HUES64 (cell line): Measurements from ENCODE around the gene GEMIN5.

Source experiments
- H3K27ac ChIP-seq: 2 replicates; pipeline ENCODE4 v1.7.0; 2013; ENCODE audit warnings: low read depth, low read length, inconsistent platforms
- H3K27me3 ChIP-seq: 2 replicates; pipeline ENCODE4 v1.6.1; 2013; ENCODE audit warnings: mild to moderate bottlenecking, low read length; ENCODE audit not compliant: insufficient read depth
- H3K36me3 ChIP-seq: 2 replicates; pipeline ENCODE4 v1.6.1; 2013; ENCODE audit warnings: mild to moderate bottlenecking, low read length; ENCODE audit not compliant: insufficient read depth
- H3K4me1 ChIP-seq: 2 replicates; pipeline ENCODE4 v1.6.1; 2013; ENCODE audit warnings: mild to moderate bottlenecking, low read length, moderate library complexity; ENCODE audit not compliant: insufficient read depth
- H3K4me3 ChIP-seq: 2 replicates; pipeline ENCODE4 v1.5.1; 2013; ENCODE audit warnings: mild to moderate bottlenecking, low read length, moderate library complexity
- H3K9ac ChIP-seq: 2 replicates; pipeline ENCODE4 v1.6.1; 2013; ENCODE audit warnings: mild to moderate bottlenecking, low read depth, low read length
- H3K9me3 ChIP-seq: 2 replicates; pipeline ENCODE4 v1.6.1; 2013; ENCODE audit warnings: low read depth, low read length; ENCODE audit not compliant: insufficient read depth
- WGBS: fragments of 150-250, 120-280 bp; methylation state at CpG from one replicate; pipeline ENCODE4 v1.1.7; 2013; ENCODE audit warnings: missing lambda C conversion rate; 5-methylcytosine and 5-hydroxymethylcytosine counted together

Gene GEMIN5

GRCh38 chr5:154901276-154901675 is 36.7 kb downstream of the GEMIN5 start:
- Histone ChIP-seq H3K9ac (no peak overlapping the region), H3K27ac (no peak overlapping the region), H3K9me3 (no peaks in the 10 kb centered on the region), H3K4me1 (no peaks in the 10 kb centered on the region), H3K27me3 (no peaks in the 10 kb centered on the region), H3K4me3 (no peak overlapping the region), H3K36me3 (peaks cover 99% of the 10 kb centered on the region)
- 100% methylated on average over 2 of the region's 2 CpGs for WGBS

GRCh38 chr5:154900066-154900465 is 37.9 kb downstream of the GEMIN5 start:
- H3K36me3 ChIP-seq, result peaks cover 100% of the 10 kb centered on the region
- no peak overlapping the region for H3K9ac ChIP-seq
- no peaks in the 10 kb centered on the region for H3K9me3 ChIP-seq
- H3K4me3 ChIP-seq, result no peak overlapping the region
- H3K27ac ChIP-seq, result no peak overlapping the region
- H3K27me3 ChIP-seq, result no peaks in the 10 kb centered on the region
- WGBS, result no CpG with 5 or more reads among the region's 1 CpG
- no peaks in the 10 kb centered on the region for H3K4me1 ChIP-seq

DNA sequence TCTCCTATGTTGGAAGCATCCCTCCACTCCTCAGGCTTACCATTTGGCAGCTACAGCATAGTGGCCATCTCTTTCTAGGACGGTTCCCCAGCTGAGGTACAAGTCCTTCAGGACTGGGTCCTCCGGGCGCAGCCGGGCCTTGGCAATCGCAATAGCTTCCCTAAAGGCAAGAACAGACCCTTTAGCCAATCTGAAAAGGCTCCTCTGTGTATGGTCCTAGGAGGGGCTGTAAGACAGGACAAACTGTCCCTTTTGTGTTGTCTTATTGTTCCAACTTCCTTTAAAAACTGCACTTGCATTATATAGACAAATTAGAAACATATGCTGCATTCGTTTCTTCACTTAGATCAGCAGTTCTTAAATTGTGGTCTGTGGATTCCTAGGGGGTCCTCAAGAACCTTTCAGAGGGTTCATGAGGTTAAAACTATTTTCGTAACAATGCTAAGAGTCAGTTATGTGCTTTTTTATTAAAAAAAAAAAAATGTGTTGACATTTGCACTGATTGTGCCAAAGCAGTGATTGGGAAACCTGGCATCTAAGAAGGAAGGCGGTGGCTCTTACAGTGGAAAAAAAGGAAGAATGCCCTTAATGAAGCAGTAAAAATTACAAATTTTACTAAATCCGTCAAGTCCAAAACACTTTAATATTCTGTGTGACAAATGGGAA is 38.7 kb downstream of the GEMIN5 start:
- Histone ChIP-seq H3K27me3 (no peaks in the 10 kb centered on the region), H3K27ac (no peak overlapping the region), H3K9ac (no peak overlapping the region), H3K9me3 (no peaks in the 10 kb centered on the region), H3K4me3 (no peak overlapping the region), H3K36me3 (peaks cover 96% of the 10 kb centered on the region), H3K4me1 (no peaks in the 10 kb centered on the region)
- 97% methylated on average over 9 of the region's 9 CpGs for WGBS

DNA sequence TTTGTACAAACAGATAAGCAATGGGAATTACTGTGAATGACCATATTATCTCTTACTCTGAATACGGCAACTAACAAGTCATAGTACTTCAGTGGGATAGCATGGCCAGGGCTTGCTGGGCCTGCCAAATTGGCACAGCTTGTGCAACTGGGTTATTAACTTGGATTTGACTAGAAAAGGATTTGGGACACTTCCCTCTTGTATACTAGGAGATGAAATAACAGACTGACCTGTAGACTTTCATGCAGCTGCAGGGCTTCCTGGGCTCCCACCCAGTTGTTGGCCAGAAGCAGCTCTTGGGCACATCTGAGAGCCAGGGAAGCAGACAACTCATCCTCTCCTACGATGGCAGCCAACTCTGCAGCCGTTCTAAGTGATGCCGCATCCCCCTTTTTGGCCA is 39.8 kb downstream of the GEMIN5 start:
- H3K36me3 ChIP-seq, result peaks cover 96% of the 10 kb centered on the region
- no peaks in the 10 kb centered on the region for H3K4me1 ChIP-seq
- WGBS, result 96% methylated on average over 4 of the region's 4 CpGs

DNA sequence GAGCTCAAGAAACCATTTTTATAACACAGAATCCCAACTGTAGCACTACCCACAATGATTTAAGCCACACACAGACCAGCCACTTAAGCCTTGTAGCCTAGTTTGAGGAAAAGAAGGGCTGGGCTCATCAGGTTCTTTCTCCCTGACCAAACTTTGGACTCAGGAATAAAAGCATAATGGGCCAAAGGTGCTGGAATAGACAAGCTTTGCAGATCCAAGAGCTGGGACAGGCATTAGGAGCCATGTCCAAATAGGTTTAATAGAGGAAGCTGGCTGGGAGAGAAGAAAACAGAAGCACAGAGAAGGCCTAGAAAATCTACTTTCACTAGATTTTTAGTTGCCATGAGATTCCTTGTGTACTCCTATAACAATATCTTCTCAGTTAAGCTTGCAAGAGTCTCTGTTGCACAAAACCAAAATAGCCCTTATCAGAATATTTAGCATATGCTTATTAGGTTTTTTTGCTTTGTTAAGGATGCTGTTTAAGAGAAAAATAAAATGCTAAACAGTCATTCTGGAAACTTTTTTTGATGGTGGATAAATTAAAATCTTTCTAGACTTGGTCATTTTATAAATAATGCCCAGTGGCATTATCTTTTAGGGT is 41.3 kb downstream of the GEMIN5 start:
- H3K9ac ChIP-seq, result no peak overlapping the region
- H3K36me3 ChIP-seq, result peaks cover 90% of the 10 kb centered on the region
- H3K27me3 ChIP-seq, result no peaks in the 10 kb centered on the region
- H3K27ac ChIP-seq, result no peak overlapping the region
- no peaks in the 10 kb centered on the region for H3K4me1 ChIP-seq
- H3K4me3 ChIP-seq, result no peak overlapping the region
- no peaks in the 10 kb centered on the region for H3K9me3 ChIP-seq

More for the DNA sequence above, 39.8 kb downstream of the GEMIN5 start:
- Histone ChIP-seq H3K27ac (no peak overlapping the region), H3K27me3 (no peaks in the 10 kb centered on the region), H3K9ac (no peak overlapping the region), H3K4me3 (no peak overlapping the region), H3K9me3 (no peaks in the 10 kb centered on the region)

DNA sequence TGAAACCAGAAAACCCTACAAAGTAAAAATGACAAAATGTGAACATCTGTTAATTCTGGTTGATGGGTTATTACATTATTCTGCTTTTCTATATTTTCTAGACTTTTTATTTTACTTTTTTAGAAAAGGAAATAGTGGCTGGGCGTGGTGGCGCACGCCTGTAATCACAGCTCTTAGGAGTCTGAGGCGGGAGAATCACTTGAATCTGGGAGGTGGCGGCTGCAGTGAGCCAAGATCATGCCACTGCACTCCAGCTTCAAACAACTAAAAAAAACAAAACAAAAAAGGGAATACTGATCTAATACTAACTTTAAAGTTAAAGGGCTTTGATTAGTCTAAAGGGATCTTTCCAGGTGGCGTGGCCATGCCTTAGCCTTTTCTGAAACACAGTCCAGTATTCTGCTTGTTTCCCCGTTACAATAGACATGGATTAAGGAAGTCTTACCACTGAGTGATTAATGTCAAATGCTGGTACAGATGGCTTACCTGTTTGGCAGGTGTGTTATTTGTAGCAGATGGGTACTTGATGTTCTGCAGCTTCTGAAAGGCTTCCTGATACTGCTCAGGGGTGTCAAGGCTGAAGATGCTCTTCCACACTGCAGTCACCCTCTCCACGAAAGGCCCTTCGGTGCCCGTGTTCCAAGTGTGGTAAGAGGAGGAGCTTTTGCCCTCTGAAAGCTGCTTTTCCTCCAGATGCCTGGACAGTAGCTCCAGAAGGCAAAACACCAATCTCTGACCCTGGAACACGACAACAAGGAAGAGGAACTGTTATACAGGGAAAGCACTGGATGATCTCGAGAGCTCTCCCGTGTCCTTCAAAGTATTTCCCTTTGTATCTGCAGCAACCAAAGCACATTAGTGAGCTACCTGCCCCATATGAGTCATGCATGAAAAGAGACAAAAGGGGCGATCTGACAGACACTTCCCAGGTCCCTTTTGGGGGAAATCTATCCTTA is 42.1 kb downstream of the GEMIN5 start:
- no peaks in the 10 kb centered on the region for H3K9me3 ChIP-seq
- no peak overlapping the region for H3K27ac ChIP-seq
- no peaks in the 10 kb centered on the region for H3K4me1 ChIP-seq
- peaks cover 90% of the 10 kb centered on the region for H3K36me3 ChIP-seq
- no peak overlapping the region for H3K4me3 ChIP-seq
- no peaks in the 10 kb centered on the region for H3K27me3 ChIP-seq
- 92% methylated on average over 14 of the region's 14 CpGs for WGBS
- no peak overlapping the region for H3K9ac ChIP-seq

GRCh38 chr5:154893381-154893780 is 44.6 kb downstream of the GEMIN5 start:
- 79% methylated on average over 5 of the region's 5 CpGs for WGBS
- Histone ChIP-seq H3K4me1 (no peaks in the 10 kb centered on the region), H3K36me3 (peaks cover 90% of the 10 kb centered on the region), H3K9ac (no peak overlapping the region), H3K9me3 (no peaks in the 10 kb centered on the region), H3K27ac (no peak overlapping the region), H3K27me3 (no peaks in the 10 kb centered on the region), H3K4me3 (no peak overlapping the region)

DNA sequence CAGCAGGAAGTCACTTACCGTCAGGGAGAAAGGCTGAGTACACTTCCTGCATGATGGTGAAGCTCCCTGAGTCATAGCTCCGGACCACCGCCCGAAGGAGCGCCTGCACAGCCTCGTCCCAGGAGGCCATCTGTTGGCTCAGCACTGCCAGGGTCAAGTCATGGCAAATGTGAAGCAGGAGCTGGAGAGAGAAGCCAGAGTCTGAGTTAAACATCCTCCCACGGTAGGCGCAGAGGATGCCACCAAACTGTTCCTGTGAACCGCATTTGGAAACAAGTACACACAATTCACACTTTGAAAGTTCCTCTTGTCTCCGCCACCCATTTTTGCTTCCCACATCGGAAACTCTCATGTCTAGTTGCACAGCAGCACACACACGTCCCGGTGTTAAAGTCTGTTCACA is 45.6 kb downstream of the GEMIN5 start:
- 90% methylated on average over 13 of the region's 13 CpGs for WGBS
- H3K27me3 ChIP-seq, result no peaks in the 10 kb centered on the region
- H3K36me3 ChIP-seq, result peaks cover 90% of the 10 kb centered on the region
- H3K9ac ChIP-seq, result no peak overlapping the region
- H3K4me1 ChIP-seq, result no peaks in the 10 kb centered on the region
- H3K9me3 ChIP-seq, result peaks cover 10% of the 10 kb centered on the region; the same call in 1 of the 2 replicates
- no peak overlapping the region for H3K4me3 ChIP-seq
- no peak overlapping the region for H3K27ac ChIP-seq

DNA sequence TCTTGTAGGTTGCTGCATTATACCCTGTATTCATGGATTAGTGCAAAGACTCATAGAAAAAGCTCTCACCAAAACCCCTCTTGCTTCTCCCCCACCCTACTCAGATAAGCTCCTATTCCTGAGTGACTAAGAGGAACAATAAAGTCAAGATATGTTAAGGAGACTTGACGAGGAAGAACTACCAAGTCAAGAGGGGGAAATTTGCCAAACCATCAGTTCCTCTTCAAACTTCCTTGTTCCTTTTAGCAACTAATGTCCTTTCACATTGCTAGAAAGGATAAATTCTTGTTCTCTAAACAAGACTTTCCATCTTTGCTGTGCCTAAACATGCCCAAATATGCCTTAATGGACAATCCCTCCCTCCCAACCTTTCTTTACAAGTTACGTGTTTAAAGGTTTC is 52.6 kb downstream of the GEMIN5 start:
- H3K27me3 ChIP-seq, result no peaks in the 10 kb centered on the region
- no peak overlapping the region for H3K27ac ChIP-seq
- no peak overlapping the region for H3K9ac ChIP-seq
- no peaks in the 10 kb centered on the region for H3K4me1 ChIP-seq
- H3K36me3 ChIP-seq, result peaks cover 62% of the 10 kb centered on the region
- peaks cover 41% of the 10 kb centered on the region for H3K9me3 ChIP-seq
- WGBS, result 97% methylated on average over 2 of the region's 2 CpGs
- no peak overlapping the region for H3K4me3 ChIP-seq

GRCh38 chr5:154884424-154884823 is 53.6 kb downstream of the GEMIN5 start:
- no peak overlapping the region for H3K4me3 ChIP-seq
- peaks cover 42% of the 10 kb centered on the region for H3K9me3 ChIP-seq
- no peak overlapping the region for H3K27ac ChIP-seq
- no peak overlapping the region for H3K9ac ChIP-seq
- H3K4me1 ChIP-seq, result no peaks in the 10 kb centered on the region
- H3K36me3 ChIP-seq, result peaks cover 56% of the 10 kb centered on the region
- H3K27me3 ChIP-seq, result no peaks in the 10 kb centered on the region
- WGBS, result 82% methylated on average over 8 of the region's 8 CpGs

- H3K9ac ChIP-seq, result no peak overlapping the region
- no peaks in the 10 kb centered on the region for H3K27me3 ChIP-seq
- peaks cover 45% of the 10 kb centered on the region for H3K9me3 ChIP-seq
- no peak overlapping the region for H3K27ac ChIP-seq
- 100% methylated on average over 2 of the region's 4 CpGs for WGBS
- H3K36me3 ChIP-seq, result peaks cover 39% of the 10 kb centered on the region
- H3K4me1 ChIP-seq, result no peaks in the 10 kb centered on the region
- H3K4me3 ChIP-seq, result no peak overlapping the region
These were observed 56.0 kb downstream of the GEMIN5 start for GRCh38 chr5:154881986-154882385.
